Neural cell (in vitro differentiated cells): ENCODE measurements around the gene PWP1. TPM values are rescaled to one million over a fixed set of nuclear protein-coding genes. Genes with fewer than 3 reads are reported as not detected.

Experiments
- H2AFZ ChIP-seq: fragments of 200-600, 300-800 bp; sonication (generic), shearing (Covaris generic); 2 replicates; pipeline ENCODE4 v1.6.0; 2014; ENCODE audit warnings: low read depth, mild to moderate bottlenecking, antibody characterized with exemption, low read length, moderate library complexity
- H3F3A ChIP-seq: fragments of 200-600 bp; shearing (Covaris generic); 2 replicates; pipeline ENCODE4 v1.6.1; 2016; ENCODE audit warnings: mild to moderate bottlenecking, moderate library complexity, mixed read lengths, antibody characterized with exemption, low read length; ENCODE audit not compliant: insufficient read depth, poor library complexity, severe bottlenecking
- H3K27ac ChIP-seq: fragments of 200-600, 300-800 bp; sonication (generic), shearing (Covaris generic); 2 replicates; pipeline ENCODE4 v1.5.1; 2014; ENCODE audit warnings: mild to moderate bottlenecking, low read length, moderate library complexity
- H3K27me3 ChIP-seq: fragments of 300-800, 200-600 bp; sonication (generic), shearing (Covaris generic); 2 replicates; pipeline ENCODE4 v1.6.0; 2014; ENCODE audit warnings: mild to moderate bottlenecking, low read depth, low read length, moderate library complexity; ENCODE audit not compliant: insufficient read depth
- H3K36me3 ChIP-seq: fragments of 300-800, 200-600 bp; sonication (generic), shearing (Covaris generic); 2 replicates; pipeline ENCODE4 v1.5.1; 2014; ENCODE audit warnings: mild to moderate bottlenecking, antibody characterized with exemption, low read length, moderate library complexity; ENCODE audit not compliant: insufficient read depth
- H3K4me2 ChIP-seq: fragments of 300-800, 200-600 bp; sonication (generic), shearing (Covaris generic); 2 replicates; pipeline ENCODE4 v1.6.0; 2014; ENCODE audit warnings: mild to moderate bottlenecking, low read length
- H3K4me3 ChIP-seq: fragments of 300-800, 200-600 bp; sonication (generic), shearing (Covaris generic); 2 replicates; pipeline ENCODE4 v1.5.1; 2014; ENCODE audit warnings: mild to moderate bottlenecking, low read length, moderate library complexity
- H3K79me2 ChIP-seq: fragments of 200-600 bp; shearing (Covaris generic); replicated peaks from 2 replicates; pipeline ENCODE4 v1.6.0; 2014; ENCODE audit warnings: mild to moderate bottlenecking, low read length, moderate library complexity; ENCODE audit not compliant: insufficient read depth
- H3K9ac ChIP-seq: fragments of 300-800, 200-600 bp; sonication (generic), shearing (Covaris generic); 2 replicates; pipeline ENCODE4 v1.6.1; 2016; ENCODE audit warnings: mild to moderate bottlenecking, low read length, mixed read lengths
- H3K9me2 ChIP-seq: fragments of 200-600 bp; shearing (Covaris generic); 2 replicates; pipeline ENCODE4 v1.6.1; 2016; ENCODE audit warnings: mild to moderate bottlenecking, low read length, mixed read lengths; ENCODE audit not compliant: insufficient read depth
- H3K9me3 ChIP-seq: fragments of 200-600, 300-800 bp; sonication (generic), shearing (Covaris generic); 2 replicates; pipeline ENCODE4 v1.6.1; 2016; ENCODE audit warnings: mild to moderate bottlenecking, mixed run types, low read length, moderate library complexity, mixed read lengths
- H4K20me1 ChIP-seq: fragments of 200-600 bp; shearing (Covaris generic); 2 replicates; pipeline ENCODE4 v1.6.1; 2016; ENCODE audit warnings: mild to moderate bottlenecking, mixed run types; ENCODE audit not compliant: insufficient read depth
- EP300 ChIP-seq: fragments of 450-650 bp; conservative IDR thresholded peaks from 2 replicates; pipeline ENCODE4 v1.6.1; 2014; ENCODE audit warnings: antibody characterized with exemption, mild to moderate bottlenecking, moderate library complexity; ENCODE audit not compliant: poor library complexity, severe bottlenecking
- EZH2 ChIP-seq: fragments of 200-600, 300-800 bp; shearing (Covaris generic), sonication (generic); IDR thresholded peaks from 2 replicates; pipeline ENCODE4 v1.6.1; 2014; ENCODE audit warnings: antibody characterized with exemption, low read length, borderline replicate concordance, mild to moderate bottlenecking; ENCODE audit not compliant: insufficient read depth, poor library complexity, severe bottlenecking
- MXI1 ChIP-seq: fragments of 450-650 bp; conservative IDR thresholded peaks from 2 replicates; pipeline ENCODE4 v1.6.1; 2014; ENCODE audit warnings: antibody characterized with exemption, mild to moderate bottlenecking; ENCODE audit not compliant: poor library complexity, severe bottlenecking
- POLR2AphosphoS5 ChIP-seq: IDR thresholded peaks from 2 replicates; pipeline ENCODE4 v1.6.1; 2012
- RAD21 ChIP-seq: fragments of 450-650 bp; conservative IDR thresholded peaks from 2 replicates; pipeline ENCODE4 v1.6.1; 2014; ENCODE audit warnings: antibody characterized with exemption, mild to moderate bottlenecking, moderate library complexity
- SMC3 ChIP-seq: fragments of 450-650 bp; conservative IDR thresholded peaks from 2 replicates; pipeline ENCODE4 v1.6.1; 2014; ENCODE audit warnings: antibody characterized with exemption, mild to moderate bottlenecking, moderate library complexity; ENCODE audit not compliant: poor library complexity
- TAF1 ChIP-seq: IDR thresholded peaks from 2 replicates; pipeline ENCODE4 v1.6.1; 2012; ENCODE audit warnings: low read depth
- polyA plus RNA-seq: library from polyadenylated mRNA; depleted of rRNA; stranded (reverse); fragments of >200 nt; gene quantifications from 2 replicates; pipeline ENCODE4 v1.2.3, GENCODE V29; 2014
- TF ChIP-seq, protein P1 (sequence below): fragments of 450-650 bp; IDR thresholded peaks from 2 replicates; pipeline ENCODE4 v1.5.1; 2014; ENCODE audit warnings: antibody characterized with exemption, mild to moderate bottlenecking, moderate library complexity; ENCODE audit not compliant: poor library complexity, severe bottlenecking
- TF ChIP-seq, protein P2 (sequence below): IDR thresholded peaks from 2 replicates; pipeline ENCODE4 v1.6.1; 2012; ENCODE audit warnings: borderline replicate concordance

The PWP1 gene
- polyA plus RNA-seq, 1 donor from 2014 or later: 119 TPM

- Histone ChIP-seq H3K4me2 (peak within 1 kb of the TSS; percentile 91), H3K9ac (peak within 1 kb of the TSS; percentile 83), H2AFZ (peak within 1 kb of the TSS; percentile 85), H3K27ac (peak within 1 kb of the TSS; percentile 83), H3K79me2 (peaks cover 38% of the 10 kb centered on the region), H3K9me2 (no peaks in the 10 kb centered on the region), H4K20me1 (no peaks in the 10 kb centered on the region), H3K9me3 (no peaks in the 10 kb centered on the region), H3K36me3 (no peaks in the 10 kb centered on the region), H3F3A (no peaks in the 10 kb centered on the region), H3K4me3 (peak within 1 kb of the TSS; percentile 73), H3K27me3 (no peaks in the 10 kb centered on the region)
- TF ChIP-seq RAD21 (peak; percentile 79), EP300 (peak; percentile 72), SMC3 (peak; percentile 69), TAF1 (peak; percentile 8), EZH2 (no peak), POLR2AphosphoS5 (peak; percentile 81), MXI1 (peak; percentile 88)
- TF ChIP-seq, protein P1, sequence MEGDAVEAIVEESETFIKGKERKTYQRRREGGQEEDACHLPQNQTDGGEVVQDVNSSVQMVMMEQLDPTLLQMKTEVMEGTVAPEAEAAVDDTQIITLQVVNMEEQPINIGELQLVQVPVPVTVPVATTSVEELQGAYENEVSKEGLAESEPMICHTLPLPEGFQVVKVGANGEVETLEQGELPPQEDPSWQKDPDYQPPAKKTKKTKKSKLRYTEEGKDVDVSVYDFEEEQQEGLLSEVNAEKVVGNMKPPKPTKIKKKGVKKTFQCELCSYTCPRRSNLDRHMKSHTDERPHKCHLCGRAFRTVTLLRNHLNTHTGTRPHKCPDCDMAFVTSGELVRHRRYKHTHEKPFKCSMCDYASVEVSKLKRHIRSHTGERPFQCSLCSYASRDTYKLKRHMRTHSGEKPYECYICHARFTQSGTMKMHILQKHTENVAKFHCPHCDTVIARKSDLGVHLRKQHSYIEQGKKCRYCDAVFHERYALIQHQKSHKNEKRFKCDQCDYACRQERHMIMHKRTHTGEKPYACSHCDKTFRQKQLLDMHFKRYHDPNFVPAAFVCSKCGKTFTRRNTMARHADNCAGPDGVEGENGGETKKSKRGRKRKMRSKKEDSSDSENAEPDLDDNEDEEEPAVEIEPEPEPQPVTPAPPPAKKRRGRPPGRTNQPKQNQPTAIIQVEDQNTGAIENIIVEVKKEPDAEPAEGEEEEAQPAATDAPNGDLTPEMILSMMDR: peak; percentile 74
- TF ChIP-seq, protein P2, sequence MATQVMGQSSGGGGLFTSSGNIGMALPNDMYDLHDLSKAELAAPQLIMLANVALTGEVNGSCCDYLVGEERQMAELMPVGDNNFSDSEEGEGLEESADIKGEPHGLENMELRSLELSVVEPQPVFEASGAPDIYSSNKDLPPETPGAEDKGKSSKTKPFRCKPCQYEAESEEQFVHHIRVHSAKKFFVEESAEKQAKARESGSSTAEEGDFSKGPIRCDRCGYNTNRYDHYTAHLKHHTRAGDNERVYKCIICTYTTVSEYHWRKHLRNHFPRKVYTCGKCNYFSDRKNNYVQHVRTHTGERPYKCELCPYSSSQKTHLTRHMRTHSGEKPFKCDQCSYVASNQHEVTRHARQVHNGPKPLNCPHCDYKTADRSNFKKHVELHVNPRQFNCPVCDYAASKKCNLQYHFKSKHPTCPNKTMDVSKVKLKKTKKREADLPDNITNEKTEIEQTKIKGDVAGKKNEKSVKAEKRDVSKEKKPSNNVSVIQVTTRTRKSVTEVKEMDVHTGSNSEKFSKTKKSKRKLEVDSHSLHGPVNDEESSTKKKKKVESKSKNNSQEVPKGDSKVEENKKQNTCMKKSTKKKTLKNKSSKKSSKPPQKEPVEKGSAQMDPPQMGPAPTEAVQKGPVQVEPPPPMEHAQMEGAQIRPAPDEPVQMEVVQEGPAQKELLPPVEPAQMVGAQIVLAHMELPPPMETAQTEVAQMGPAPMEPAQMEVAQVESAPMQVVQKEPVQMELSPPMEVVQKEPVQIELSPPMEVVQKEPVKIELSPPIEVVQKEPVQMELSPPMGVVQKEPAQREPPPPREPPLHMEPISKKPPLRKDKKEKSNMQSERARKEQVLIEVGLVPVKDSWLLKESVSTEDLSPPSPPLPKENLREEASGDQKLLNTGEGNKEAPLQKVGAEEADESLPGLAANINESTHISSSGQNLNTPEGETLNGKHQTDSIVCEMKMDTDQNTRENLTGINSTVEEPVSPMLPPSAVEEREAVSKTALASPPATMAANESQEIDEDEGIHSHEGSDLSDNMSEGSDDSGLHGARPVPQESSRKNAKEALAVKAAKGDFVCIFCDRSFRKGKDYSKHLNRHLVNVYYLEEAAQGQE: no peak
These were observed 75.4 kb downstream of the PWP1 start, which contains the start of gene PRDM4 for GRCh38 chr12:107760809-107761501. TSS of gene PRDM4 (minus strand) at chr12:107761137. CDS start at chr12:107760515, 622 bp downstream.

- H3K4me3 ChIP-seq: peak overlapping the region; percentile 73
- H3K9ac ChIP-seq: peak overlapping the region; percentile 75
- peak overlapping the region; percentile 83 for H3K27ac ChIP-seq
- TF ChIP-seq TAF1 (peak; percentile 22), EZH2 (no peak)
- TF ChIP-seq, protein P2: peak; percentile 65
- H4K20me1 ChIP-seq: no peaks in the 10 kb centered on the region
- H3K9me3 ChIP-seq: no peaks in the 10 kb centered on the region
- no peaks in the 10 kb centered on the region for H3K9me2 ChIP-seq
- peak overlapping the region; percentile 85 for H2AFZ ChIP-seq
- H3K4me2 ChIP-seq: peak overlapping the region; percentile 52
- no peaks in the 10 kb centered on the region for H3F3A ChIP-seq
- peaks cover 38% of the 10 kb centered on the region for H3K79me2 ChIP-seq
- H3K36me3 ChIP-seq: no peaks in the 10 kb centered on the region
- no peaks in the 10 kb centered on the region for H3K27me3 ChIP-seq
These were observed 75.9 kb downstream of the PWP1 start for GRCh38 chr12:107761502-107761904.
